H1 (cell line): ENCODE data around the gene DYNC2H1. TPM values are rescaled to one million over a fixed set of nuclear protein-coding genes. Genes with fewer than 3 reads are reported as not detected.

Source experiments
- CTCF ChIA-PET: fragments of 300-600 bp; sonication (Branson Sonifier 250); formaldehyde crosslinking; loops from one replicate; lab custom pipeline; 2021; ENCODE audit not compliant: partially characterized antibody; lab: Charles Lee
- POLR2A ChIA-PET: fragments of 300-600 bp; sonication (Branson Sonifier 250); formaldehyde crosslinking; loops from one replicate; lab custom pipeline; 2021; ENCODE audit warnings: inconsistent platforms; ENCODE audit not compliant: partially characterized antibody; lab: Charles Lee
- DNase-seq, 2 experiments: peaks; one replicate each; pipeline versions ENCODE4 v3.0.0 to v3.0.0-alpha.2; 2010 to 2022; ENCODE audit warnings: low spot score in 2 of 2, low read depth in 1 of 2, mixed read lengths in 1 of 2
- FAIRE-seq: peaks from 2 replicates; lab custom pipeline; 2011; peaks lifted over from hg19 to GRCh38; lab: Jason Lieb, UNC
- H2AFZ ChIP-seq: 2 replicates; pipeline ENCODE4 v1.8.1; 2012; ENCODE audit warnings: low read length, inconsistent platforms
- H2AK5ac ChIP-seq: 2 replicates; pipeline ENCODE4 v1.6.1; 2013; ENCODE audit warnings: low read depth, low read length
- H2BK120ac ChIP-seq: replicated peaks from 2 replicates; pipeline ENCODE3; 2013; ENCODE audit warnings: low read depth, low read length, inconsistent platforms
- H2BK12ac ChIP-seq: 2 replicates; pipeline ENCODE4 v1.6.1; 2013; ENCODE audit warnings: low read depth, low read length
- H2BK15ac ChIP-seq: 2 replicates; pipeline ENCODE4 v1.6.1; 2013; ENCODE audit warnings: low read length
- H2BK20ac ChIP-seq: 2 replicates; pipeline ENCODE4 v1.6.1; 2013; ENCODE audit warnings: low read length
- H2BK5ac ChIP-seq: 2 replicates; pipeline ENCODE4 v1.6.1; 2013; ENCODE audit warnings: low read depth, low read length
- H3K14ac ChIP-seq: 2 replicates; pipeline ENCODE4 v1.6.1; 2013; ENCODE audit warnings: inconsistent platforms; ENCODE audit not compliant: insufficient read length
- H3K18ac ChIP-seq: 2 replicates; pipeline ENCODE4 v1.6.1; 2013; ENCODE audit warnings: low read length; ENCODE audit errors: extremely low read depth
- H3K23ac ChIP-seq: 2 replicates; pipeline ENCODE4 v1.6.1; 2013; ENCODE audit warnings: inconsistent platforms; ENCODE audit not compliant: insufficient read length
- H3K23me2 ChIP-seq: 2 replicates; pipeline ENCODE4 v1.6.1; 2013; ENCODE audit warnings: low read depth, low read length
- H3K27ac ChIP-seq: 2 replicates; pipeline ENCODE4 v1.6.1; 2011; ENCODE audit warnings: low read depth, low read length, inconsistent platforms
- H3K27me3 ChIP-seq, 4 experiments: replicated peaks in 1 of 4; 1 replicate in 1 of 4; 2 replicates in 3 of 4; pipeline versions ENCODE4 v1.6.1 to v1.8.1; 2011 to 2013; ENCODE audit warnings: low read length in 3 of 4, mild to moderate bottlenecking in 3 of 4, inconsistent platforms in 2 of 4, mixed read lengths in 2 of 4, moderate library complexity in 1 of 4; ENCODE audit not compliant: control insufficient read depth in 3 of 4, insufficient read depth in 3 of 4; ENCODE audit errors: extremely low read depth in 1 of 4
- H3K36me3 ChIP-seq, 4 experiments: 2 replicates each; pipeline versions ENCODE4 v1.6.1 to v1.8.1; 2011 to 2013; ENCODE audit warnings: mild to moderate bottlenecking in 4 of 4, low read length in 3 of 4, moderate library complexity in 2 of 4, control low read depth in 1 of 4, inconsistent platforms in 1 of 4; ENCODE audit not compliant: insufficient read depth in 4 of 4, control insufficient read depth in 2 of 4
- H3K4ac ChIP-seq: replicated peaks from 2 replicates; pipeline ENCODE3; 2013; ENCODE audit warnings: low read length, low read depth, mixed read lengths, inconsistent platforms; ENCODE audit not compliant: insufficient read length
- H3K4me1 ChIP-seq, 4 experiments: replicated peaks in 1 of 4; 1 replicate in 1 of 4; 2 replicates in 3 of 4; pipeline versions ENCODE4 v1.6.1 to v1.8.1; 2011 to 2013; ENCODE audit warnings: low read length in 3 of 4, inconsistent platforms in 2 of 4, mixed read lengths in 1 of 4; ENCODE audit not compliant: insufficient read depth in 4 of 4, control insufficient read depth in 3 of 4
- H3K4me2 ChIP-seq, 2 experiments: 2 replicates each; pipeline versions ENCODE4 v1.6.1 to v1.8.1; 2011 to 2013; ENCODE audit warnings: low read depth in 2 of 2, low read length in 2 of 2, control low read depth in 1 of 2, inconsistent platforms in 1 of 2, mild to moderate bottlenecking in 1 of 2; ENCODE audit not compliant: insufficient read depth in 1 of 2
- H3K4me3 ChIP-seq, 4 experiments: fragments of 200-600, 300-600 bp in 1 of 4; sonication (generic), shearing (Covaris generic), sonication (Bioruptor Twin) in 1 of 4; 2 replicates each; pipeline versions ENCODE4 v1.5.1 to v1.8.1; 2011 to 2016; ENCODE audit warnings: low read length in 4 of 4, low read depth in 3 of 4, control low read depth in 2 of 4, inconsistent platforms in 2 of 4, mild to moderate bottlenecking in 2 of 4, mixed read lengths in 1 of 4, moderate library complexity in 1 of 4; ENCODE audit not compliant: insufficient read depth in 2 of 4; ENCODE audit errors: extremely low read depth in 1 of 4
- H3K56ac ChIP-seq: replicated peaks from 2 replicates; pipeline ENCODE3; 2013; ENCODE audit warnings: low read depth, mild to moderate bottlenecking, mixed read lengths, low read length, inconsistent platforms; ENCODE audit not compliant: insufficient read length
- H3K79me1 ChIP-seq: 2 replicates; pipeline ENCODE4 v1.6.1; 2013; ENCODE audit warnings: low read depth, low read length, control low read depth
- H3K79me2 ChIP-seq, 2 experiments: 2 replicates each; pipeline versions ENCODE4 v1.6.1 to v1.8.1; 2012 to 2013; ENCODE audit warnings: low read length in 2 of 2, mild to moderate bottlenecking in 2 of 2, inconsistent platforms in 1 of 2; ENCODE audit not compliant: insufficient read depth in 2 of 2, control insufficient read depth in 1 of 2
- H3K9ac ChIP-seq, 4 experiments: replicated peaks in 1 of 4; 1 replicate in 1 of 4; 2 replicates in 3 of 4; pipeline versions ENCODE4 v1.6.1 to v1.8.1; 2011 to 2013; ENCODE audit warnings: low read depth in 3 of 4, low read length in 3 of 4, control low read depth in 2 of 4, mild to moderate bottlenecking in 2 of 4, moderate library complexity in 2 of 4, inconsistent platforms in 1 of 4; ENCODE audit errors: extremely low read depth in 1 of 4
- H3K9me3 ChIP-seq, 2 experiments: 2 replicates each; pipeline versions ENCODE4 v1.6.1 to v1.8.1; 2012 to 2013; ENCODE audit warnings: mild to moderate bottlenecking in 2 of 2, moderate library complexity in 2 of 2, control low read depth in 1 of 2, inconsistent platforms in 1 of 2, low read depth in 1 of 2, low read length in 1 of 2, mixed read lengths in 1 of 2; ENCODE audit not compliant: insufficient read depth in 2 of 2
- H4K20me1 ChIP-seq, 2 experiments: replicated peaks in 1 of 2; 2 replicates each; pipeline versions ENCODE3 to v1.8.1; 2011 to 2013; ENCODE audit warnings: inconsistent platforms in 2 of 2, low read length in 2 of 2, mild to moderate bottlenecking in 1 of 2; ENCODE audit not compliant: insufficient read depth in 2 of 2, control insufficient read depth in 1 of 2
- H4K5ac ChIP-seq: 2 replicates; pipeline ENCODE4 v1.6.1; 2013; ENCODE audit warnings: low read length, low read depth, mixed read lengths, inconsistent platforms; ENCODE audit not compliant: insufficient read length
- H4K8ac ChIP-seq: 2 replicates; pipeline ENCODE4 v1.8.0; 2013; ENCODE audit warnings: mild to moderate bottlenecking, moderate library complexity, low read length, inconsistent platforms; ENCODE audit not compliant: insufficient read depth; ENCODE audit errors: extremely low read depth
- H4K91ac ChIP-seq: replicated peaks from 2 replicates; pipeline ENCODE3; 2013; ENCODE audit warnings: low read length, mixed read lengths, inconsistent platforms; ENCODE audit not compliant: insufficient read length
- EZH2 ChIP-seq: fragments of 200-600 bp; sonication (generic); IDR thresholded peaks from 2 replicates; pipeline ENCODE4 v1.7.1; 2012; ENCODE audit warnings: low read depth, mild to moderate bottlenecking, moderate library complexity, low read length, inconsistent platforms; ENCODE audit not compliant: severe bottlenecking
- WGBS, 2 experiments: shearing (Covaris generic) in 1 of 2; methylation state at CpG; one replicate each; pipeline versions ENCODE4 v1.1.6 to v1.1.7; 2013 to 2015; ENCODE audit warnings: low lambda C conversion rate in 2 of 2, mixed read lengths in 2 of 2, inconsistent platforms in 1 of 2, low coverage in 1 of 2, missing lambda C conversion rate in 1 of 2; ENCODE audit not compliant: insufficient replicate concordance in 2 of 2, insufficient coverage in 1 of 2, insufficient read length in 1 of 2; ENCODE audit errors: extremely low coverage in 1 of 2, missing lambda C conversion rate in 1 of 2; 5-methylcytosine and 5-hydroxymethylcytosine counted together
- polyA plus RNA-seq, 7 experiments: library from polyadenylated mRNA; depleted of rRNA in 3 of 7; stranded (reverse) in 5 of 7; unstranded in 2 of 7; fragments of >200 nt in 5 of 7; fragments of 200-250 nt in 2 of 7; gene quantifications; 1 replicate in 5 of 7; 2 replicates in 1 of 7; 4 replicates in 1 of 7; pipeline versions ENCODE4 v1.2.1 to v1.2.3, GENCODE V29; 2011 to 2013; ENCODE audit warnings: missing spikeins in 2 of 7, mixed read lengths in 2 of 7
- total RNA-seq: library from RNA; stranded (reverse); fragmentation: NEBNext Ultra II Directional; extraction: Animal tissue kit (Norgen Biotek cat#: 25700); gene quantifications from 2 replicates; pipeline ENCODE4 v1.2.1, GENCODE V29; 2021
- TF ChIP-seq, protein P1 (sequence below): IDR thresholded peaks from 2 replicates; pipeline ENCODE4 v1.6.1; 2011; ENCODE audit warnings: low read depth, mild to moderate bottlenecking, low read length; ENCODE audit not compliant: insufficient read depth
- TF ChIP-seq, protein P2 (sequence below): IDR thresholded peaks from 2 replicates; pipeline ENCODE4 v1.6.1; 2012; ENCODE audit warnings: low read length, inconsistent platforms

DYNC2H1 gene
- total and polyA plus RNA-seq, 2 of the 8 experiments (the other 6 are each of a cell fraction or from before 2014, with no cell fraction given) = 6.2 to 12.0 TPM

DNA sequence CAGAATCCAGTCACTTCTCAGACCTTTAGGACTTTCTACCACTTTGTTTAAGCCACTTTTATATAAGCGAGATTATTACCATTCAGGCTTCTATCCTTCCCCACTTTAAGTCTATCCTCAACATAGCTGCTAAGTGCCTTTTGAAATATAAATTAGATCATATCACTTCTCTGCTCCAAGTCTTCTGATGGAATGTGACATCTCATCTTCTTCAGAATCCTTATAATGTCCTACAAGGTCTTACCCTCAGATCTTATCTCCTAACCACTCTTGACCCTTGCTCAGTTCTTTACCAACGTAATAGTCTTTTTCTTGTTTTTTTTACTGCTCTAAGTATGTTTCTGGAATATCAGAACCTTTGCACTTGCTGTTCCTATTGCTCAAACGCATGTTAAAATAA, 188.7 kb downstream of the DYNC2H1 start:
- no peak overlapping the region for H2BK15ac ChIP-seq
- WGBS, 2 experiments = 94% methylated on average over 3 of the region's 3 CpGs; no CpG with 5 or more reads in 1 of the 2 experiments
- no peak overlapping the region for H3K56ac ChIP-seq
- FAIRE-seq (no peak), DNase-seq (no peak)
- no peak overlapping the region for H3K4me2 ChIP-seq
- H4K8ac ChIP-seq = no peak overlapping the region
- ChIA-PET CTCF (no interaction called here), POLR2A (no interaction called here)
- no peak overlapping the region for H3K27ac ChIP-seq
- H3K4me1 ChIP-seq = no peaks in the 10 kb centered on the region
- H3K79me2 ChIP-seq = no peaks in the 10 kb centered on the region
- no peak overlapping the region for H2BK12ac ChIP-seq
- no peaks in the 10 kb centered on the region for H3K23me2 ChIP-seq
- no peak overlapping the region for H3K9ac ChIP-seq
- H3K9me3 ChIP-seq = peaks cover 20% of the 10 kb centered on the region in 2 experiments
- no peak overlapping the region for H2BK120ac ChIP-seq
- H3K79me1 ChIP-seq = no peaks in the 10 kb centered on the region
- H4K91ac ChIP-seq = no peak overlapping the region
- H3K18ac ChIP-seq = no peak overlapping the region
- no peak overlapping the region for H2BK20ac ChIP-seq
- H3K27me3 ChIP-seq = no peaks in the 10 kb centered on the region
- H3K14ac ChIP-seq = no peak overlapping the region
- no peak overlapping the region for H2AFZ ChIP-seq
- H3K36me3 ChIP-seq = peaks cover 0 to 26% (median 9%) of the 10 kb centered on the region in 4 experiments; a peak in 4 of 8 replicates
- H2BK5ac ChIP-seq = no peak overlapping the region
- no peak overlapping the region for H4K5ac ChIP-seq
- H3K23ac ChIP-seq = no peak overlapping the region
- H3K4me3 ChIP-seq = no peak overlapping the region
- H4K20me1 ChIP-seq = no peaks in the 10 kb centered on the region
- H3K4ac ChIP-seq = no peak overlapping the region
- H2AK5ac ChIP-seq = no peak overlapping the region
- TF ChIP-seq EZH2 = no peak
- TF ChIP-seq, protein P1, sequence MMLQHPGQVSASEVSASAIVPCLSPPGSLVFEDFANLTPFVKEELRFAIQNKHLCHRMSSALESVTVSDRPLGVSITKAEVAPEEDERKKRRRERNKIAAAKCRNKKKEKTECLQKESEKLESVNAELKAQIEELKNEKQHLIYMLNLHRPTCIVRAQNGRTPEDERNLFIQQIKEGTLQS = no peak
- TF ChIP-seq, protein P2, sequence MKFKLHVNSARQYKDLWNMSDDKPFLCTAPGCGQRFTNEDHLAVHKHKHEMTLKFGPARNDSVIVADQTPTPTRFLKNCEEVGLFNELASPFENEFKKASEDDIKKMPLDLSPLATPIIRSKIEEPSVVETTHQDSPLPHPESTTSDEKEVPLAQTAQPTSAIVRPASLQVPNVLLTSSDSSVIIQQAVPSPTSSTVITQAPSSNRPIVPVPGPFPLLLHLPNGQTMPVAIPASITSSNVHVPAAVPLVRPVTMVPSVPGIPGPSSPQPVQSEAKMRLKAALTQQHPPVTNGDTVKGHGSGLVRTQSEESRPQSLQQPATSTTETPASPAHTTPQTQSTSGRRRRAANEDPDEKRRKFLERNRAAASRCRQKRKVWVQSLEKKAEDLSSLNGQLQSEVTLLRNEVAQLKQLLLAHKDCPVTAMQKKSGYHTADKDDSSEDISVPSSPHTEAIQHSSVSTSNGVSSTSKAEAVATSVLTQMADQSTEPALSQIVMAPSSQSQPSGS = no peak
